NCI-H69 (cell line): Measurements from ENCODE around the gene USP40.

Source experiments
- DNase-seq: peaks from one replicate; lab custom pipeline; 2025; lab: John Stamatoyannopoulos, UW

The USP40 gene

DNA sequence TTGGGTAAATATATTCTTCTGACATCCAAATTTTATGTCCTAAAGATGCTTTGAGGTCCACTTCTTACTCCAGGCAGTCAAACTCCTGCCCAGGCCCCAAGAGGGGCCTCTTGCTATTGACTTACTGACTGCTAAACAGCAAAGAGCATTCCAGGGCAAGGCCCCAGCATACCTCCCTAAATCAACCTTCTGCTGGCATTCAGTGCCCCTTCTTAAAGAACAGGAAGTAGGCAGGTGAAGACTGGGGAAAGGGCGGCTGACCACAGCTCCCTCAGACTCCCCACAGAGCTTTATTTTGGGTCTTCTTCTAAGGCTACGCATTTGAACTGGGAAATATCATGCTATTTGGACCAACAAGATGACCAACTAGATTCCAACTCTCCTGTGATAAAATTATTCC, 68.9 kb downstream of the USP40 start:
- no peak for DNase-seq

DNA sequence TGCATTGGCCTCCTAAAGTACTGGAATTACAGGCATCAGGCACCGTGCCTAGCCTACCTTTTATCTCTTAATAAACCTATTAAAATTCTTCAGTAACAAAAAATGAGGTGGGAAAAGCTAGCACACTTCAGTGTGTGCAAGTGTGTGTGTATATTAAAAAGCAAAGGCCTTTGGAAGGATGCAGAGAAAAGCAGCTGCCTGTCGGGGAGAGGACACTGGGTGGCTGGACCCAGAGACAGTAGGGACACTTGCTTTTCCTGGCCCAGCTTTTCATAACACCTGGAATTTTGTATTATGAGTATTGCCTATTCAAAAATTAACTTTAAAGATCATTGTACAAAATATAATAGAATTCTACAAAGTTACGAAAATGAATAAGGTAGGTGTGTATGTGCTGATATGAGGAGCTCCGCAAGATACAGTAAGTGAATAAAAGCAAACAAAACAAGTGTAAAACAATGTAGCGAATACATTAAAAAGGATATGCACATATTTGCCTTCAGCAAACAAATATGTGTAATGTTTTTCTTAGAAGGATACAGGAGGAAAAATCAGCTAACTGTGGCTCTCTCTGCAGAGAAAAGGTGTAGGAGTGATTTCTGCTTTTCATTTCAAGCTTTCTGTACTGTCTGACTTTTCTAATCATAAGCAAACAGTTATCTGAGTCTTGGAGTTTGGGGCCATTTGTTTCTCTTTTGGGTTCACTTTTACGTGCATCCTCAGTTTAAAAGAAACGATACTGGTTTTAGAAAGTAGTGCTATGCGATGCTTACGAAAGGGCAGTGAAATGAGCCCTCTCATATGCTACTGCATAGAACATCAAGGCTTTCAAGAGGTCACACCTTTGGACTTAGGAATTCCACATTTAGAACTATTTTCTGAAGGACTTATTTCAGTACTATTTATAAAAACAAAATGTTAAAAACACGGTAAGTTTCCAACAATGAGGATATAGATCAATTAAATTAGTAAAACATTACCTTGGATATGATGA, 70.8 kb downstream of the USP40 start:
- DNase-seq, result no peak

DNA sequence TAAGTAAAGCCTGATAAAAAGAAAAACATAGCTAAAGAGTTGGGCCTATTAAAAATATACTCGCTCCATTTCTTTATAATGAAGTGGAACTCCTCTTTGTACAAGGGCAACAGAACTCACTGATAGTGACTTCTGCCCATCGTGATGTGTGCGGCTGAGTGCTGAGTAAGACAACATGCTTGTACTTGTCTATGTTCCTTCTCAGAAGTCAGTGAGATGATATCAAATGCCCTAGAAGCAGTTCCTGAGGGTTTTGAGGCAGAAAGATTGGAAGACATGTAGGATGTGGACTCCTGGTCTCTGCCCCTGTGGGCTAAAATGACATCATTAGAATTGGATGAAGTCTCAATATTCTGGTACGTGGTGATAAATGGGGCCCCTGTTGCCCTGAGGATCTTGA, 73.8 kb downstream of the USP40 start:
- DNase-seq, result no peak

DNA sequence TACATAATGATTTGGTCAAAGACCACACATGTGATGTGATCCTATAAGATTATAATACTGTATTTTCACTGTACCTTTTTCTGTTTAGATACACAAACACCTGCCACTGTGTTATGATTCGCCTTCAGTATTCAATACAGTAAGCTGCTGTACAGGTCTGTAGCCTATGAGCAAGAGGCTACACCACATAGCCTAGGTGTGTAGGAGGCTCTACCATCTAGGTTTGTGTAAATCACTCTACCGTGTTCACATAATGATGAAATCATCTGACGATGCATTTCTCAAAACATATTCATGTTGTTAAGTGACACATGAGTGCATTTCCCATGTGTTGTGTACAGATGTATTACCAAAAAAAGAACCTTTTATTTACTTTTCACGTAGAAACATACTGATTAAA, 74.5 kb downstream of the USP40 start:
- no peak for DNase-seq

DNA sequence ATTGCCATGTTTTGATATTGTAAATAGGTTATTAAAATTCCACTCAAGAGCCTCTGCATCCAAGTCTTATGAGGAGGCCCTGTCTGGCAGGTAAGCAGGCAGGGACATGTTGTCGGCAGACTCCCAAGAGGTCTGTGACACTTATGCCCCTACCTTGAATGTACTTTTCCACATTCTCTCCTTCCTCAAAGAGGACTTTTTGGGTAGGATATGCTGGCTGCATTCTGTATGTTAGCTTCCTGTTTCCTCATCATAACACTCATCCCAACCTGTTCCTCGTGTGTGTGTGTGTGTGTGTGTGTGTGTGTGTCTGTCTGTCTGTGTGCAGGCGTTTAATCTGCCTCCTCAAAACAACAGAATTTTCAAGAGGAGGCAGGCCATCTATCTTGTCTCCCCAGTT, 75.3 kb downstream of the USP40 start:
- DNase-seq, result no peak

DNA sequence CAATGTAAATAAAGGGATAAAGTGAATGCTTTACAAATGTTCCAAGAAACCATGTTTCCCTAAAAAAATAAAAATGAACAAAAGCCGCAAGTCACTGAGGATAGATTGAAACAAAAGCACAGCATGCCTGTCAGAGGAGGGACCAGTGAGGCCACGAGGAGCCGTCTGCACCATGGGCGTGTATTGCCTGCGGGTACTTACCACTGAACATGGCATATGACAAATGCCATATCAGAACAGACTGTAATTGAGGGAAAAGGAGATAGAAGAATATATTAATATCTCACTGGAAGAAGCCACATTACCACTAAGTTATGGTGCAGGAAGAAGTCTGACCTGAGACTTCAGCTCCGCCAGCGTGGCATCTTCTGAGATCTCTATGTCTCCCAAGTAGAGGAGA, 75.8 kb downstream of the USP40 start:
- DNase-seq, result no peak

DNA sequence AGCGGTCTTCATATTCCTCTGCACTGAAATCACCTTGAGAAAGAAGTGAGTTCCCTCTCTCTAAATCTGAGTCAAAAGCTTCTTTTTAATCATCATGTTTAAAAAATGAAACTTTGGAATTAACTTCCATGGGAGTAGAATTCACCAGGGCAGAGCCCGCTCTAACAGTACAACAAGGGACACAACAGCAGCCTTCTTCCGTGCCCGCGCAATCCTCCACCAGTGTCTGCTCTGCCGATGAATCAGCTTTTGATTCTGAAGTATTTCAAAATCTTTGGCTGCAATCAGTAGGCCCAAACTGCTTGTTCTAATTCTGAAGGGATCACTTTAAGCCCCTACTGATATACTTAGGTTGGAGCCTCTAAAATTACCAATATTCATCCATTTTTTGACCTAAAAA, 76.9 kb downstream of the USP40 start:
- no peak for DNase-seq

DNA sequence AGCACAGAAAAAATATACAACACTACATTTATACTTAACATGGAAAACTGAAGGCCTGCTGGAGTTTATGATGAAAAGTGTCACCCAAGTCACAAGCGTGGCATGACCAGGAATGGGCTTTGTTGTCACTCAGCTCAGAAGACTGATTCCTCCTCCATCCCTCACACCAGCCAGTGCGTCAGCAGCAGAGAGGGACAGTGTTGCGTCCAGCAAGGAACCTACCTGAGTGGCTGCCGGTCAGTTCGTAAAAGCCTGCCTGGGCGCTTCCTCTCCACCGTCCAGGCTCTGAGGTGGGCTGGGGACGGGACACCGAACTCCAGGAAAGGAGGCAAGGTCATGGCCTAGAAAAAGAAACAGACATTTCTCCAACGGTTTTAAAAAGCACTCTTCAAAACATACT, 77.4 kb downstream of the USP40 start:
- no peak for DNase-seq

DNA sequence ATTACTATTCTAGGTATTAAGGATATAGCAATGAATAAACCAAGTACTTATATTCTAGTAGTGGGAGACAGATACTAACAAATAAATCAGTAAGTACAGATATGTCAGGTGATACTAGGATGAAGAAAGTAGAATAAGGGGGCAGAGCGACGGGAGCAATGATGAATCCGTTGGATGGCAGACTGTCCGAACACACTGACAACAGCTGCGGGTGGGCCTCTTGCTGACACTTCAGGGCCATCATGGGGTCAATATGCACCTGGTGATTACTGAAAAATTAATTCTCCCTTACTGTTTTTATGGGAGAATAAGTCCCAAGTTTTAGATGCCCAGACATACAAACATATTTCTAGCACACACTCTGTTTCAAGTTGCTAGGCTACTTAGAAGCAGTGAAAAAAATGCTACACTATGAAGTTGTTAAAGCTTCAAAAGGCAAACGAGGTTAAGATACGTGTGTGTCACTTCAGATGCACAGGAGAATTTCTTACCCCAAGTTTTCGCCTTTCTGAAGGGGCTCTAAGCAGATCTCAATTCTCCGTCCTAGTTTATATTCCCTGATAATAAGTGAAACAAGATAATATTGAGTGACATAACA, 78.7 kb downstream of the USP40 start:
- DNase-seq, result no peak

DNA sequence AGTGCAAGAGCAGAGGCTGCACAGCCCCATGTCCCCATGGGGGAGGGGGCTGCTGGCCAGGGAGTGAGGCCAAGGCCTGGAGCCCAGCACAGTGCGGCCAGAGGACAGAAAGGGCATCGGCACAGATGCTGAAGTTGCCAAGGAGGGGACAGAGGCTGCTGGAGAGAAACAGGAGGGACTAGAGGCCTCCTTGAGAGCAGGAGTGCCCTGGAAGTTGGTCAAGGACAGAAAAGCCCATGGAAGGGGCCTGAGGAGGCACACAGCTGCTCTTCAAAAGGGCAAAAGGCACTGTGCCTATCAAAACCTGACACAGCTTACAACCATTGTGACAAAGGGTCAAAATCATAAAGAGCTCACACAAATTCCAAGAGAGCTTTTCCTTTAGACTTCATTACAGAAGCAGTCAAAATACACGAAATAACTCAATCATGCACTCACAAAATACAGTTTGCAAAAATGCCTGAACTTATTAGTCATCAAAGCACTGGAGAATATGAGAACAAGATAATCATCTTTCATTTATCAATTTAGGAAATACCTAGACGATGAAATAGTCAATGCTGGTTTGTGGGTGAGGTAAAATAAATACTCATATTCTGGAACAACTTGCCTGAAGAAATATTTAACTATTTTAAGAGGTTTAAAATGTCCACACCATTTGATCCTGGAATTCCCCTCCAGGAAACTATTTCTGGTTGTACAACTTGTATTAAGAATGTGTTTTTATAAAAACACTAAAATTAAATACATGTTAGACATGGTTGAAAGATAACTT, 79.6 kb downstream of the USP40 start:
- DNase-seq, result no peak

DNA sequence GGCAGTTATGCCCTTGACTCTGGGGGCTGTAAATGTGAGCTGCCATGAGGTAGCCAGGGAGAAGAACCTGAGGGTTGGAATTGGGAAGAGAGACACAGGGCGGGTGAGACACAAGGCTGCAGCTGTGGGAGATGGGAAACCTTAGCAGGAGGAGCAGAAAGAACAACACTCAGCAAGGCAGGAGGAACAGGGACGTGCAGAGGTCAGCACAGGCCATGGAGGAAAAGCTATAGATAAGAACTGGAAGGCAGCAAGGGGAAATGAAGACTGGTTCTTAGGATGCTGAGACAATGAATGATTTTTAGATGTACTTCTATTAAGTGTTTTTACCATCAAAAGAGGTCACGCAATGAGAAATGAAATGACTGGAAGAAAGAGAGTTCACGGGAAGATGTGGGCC, 80.2 kb downstream of the USP40 start:
- no peak for DNase-seq

DNA sequence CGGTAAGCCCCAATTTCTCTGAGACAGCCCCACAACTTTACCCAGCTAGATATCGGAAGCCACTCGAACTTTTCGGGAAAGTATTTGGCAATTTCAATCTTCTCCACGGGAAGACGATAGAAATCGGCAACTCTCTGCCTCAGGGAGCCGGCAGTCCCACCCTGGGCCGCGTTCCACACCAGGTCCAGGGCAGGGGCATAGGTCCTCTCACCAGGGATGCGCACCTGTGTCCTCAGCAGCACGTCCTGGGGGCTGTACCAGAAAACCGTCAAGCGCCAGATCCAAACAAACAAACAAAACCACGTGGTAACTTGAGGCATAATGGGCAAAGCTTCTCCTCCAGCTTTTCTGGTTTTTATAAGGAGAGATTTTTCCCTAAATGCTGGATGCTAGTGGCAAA, 80.9 kb downstream of the USP40 start:
- DNase-seq, result no peak

DNA sequence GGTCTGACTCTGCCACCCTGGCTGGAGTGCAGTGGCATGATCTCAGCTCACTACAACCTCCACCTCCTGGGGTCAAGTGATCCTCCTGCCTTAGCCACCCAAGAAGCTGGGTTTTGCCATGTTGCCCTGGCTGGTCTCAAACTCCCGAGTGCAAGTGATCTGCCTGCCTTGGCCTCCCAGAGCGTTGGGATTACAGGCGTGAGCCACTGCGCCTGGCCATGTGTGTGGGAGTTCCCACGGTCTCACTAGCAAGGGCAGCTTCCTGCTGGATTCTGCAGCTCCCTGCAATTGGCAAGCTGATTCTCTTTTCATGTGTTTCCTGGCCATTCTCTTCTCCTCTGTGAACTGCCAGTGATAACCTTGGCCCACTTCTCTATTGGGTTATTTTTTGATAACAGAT, 84.0 kb downstream of the USP40 start:
- no peak for DNase-seq

DNA sequence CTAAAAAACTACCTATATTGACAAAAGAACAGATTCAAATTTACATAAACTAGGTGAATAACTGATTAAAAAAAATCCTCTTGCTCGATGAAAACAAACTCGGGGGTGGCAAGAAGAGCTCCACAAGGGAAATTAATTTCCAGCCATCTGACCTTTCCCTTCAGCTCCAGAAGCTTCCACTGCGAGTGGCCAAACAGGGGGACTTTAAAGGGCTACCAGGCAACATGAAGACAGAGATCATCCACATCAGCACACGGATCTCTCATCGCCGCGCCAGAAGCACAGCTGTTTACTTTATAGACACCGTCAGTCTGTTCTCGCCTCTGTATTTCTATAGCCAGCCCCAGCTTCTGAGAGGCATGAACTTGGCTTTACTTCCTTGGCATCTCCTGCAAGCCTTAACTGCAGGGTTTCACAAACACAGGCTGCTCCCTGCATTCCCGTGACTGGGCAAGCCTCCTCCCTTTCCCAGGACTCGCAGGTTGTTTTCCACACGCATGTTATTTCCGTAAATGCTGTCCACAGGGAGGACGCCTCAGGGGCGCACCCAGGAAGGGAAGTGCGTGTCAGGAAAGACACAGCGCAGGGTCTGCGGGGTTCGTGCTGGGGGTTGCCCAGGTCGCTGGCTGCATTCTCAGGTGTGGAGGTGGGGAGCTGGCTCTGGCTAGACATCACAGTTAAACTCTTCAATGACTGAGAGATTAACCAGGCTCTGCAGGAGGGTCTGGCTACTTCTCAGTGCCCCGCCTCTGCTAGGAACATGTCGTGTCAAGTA, 85.0 kb downstream of the USP40 start:
- peak; percentile 14 for DNase-seq

DNA sequence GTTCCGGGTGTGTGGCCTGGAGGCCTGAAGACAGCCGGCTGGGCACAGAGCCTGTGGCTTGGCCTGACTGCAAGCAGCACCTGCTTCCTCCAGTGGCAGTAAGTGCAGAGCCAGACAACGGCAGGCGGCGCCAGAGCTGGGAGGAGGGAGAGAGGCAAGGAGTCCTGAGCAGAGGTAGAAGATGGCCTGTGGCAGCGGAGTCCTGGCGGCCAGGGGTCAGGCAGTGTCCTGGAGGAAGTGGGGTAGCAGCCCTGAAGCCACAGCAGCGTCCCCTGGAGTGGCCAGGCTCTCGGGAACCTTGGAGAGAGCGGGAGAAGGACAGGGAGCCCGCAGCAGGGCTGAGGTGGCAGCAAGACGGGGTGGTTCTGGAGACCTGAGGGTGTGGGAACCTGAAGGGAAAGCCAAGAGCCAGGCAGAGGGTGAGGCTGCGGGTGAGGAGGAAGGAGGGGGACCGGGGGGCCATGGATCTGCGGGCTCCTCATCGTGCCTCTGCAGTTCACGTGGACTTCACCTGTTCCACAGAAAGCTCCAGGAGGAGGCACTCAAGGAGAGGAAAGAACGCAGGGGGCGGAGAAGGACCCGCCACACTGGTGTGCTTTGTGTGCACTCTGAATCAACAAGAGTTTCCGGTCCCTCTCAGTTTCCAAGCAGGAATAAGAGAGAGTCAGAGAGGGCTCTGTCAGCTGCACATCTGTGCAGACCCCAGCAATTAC, 85.9 kb downstream of the USP40 start:
- DNase-seq, result peak; percentile 83

DNA sequence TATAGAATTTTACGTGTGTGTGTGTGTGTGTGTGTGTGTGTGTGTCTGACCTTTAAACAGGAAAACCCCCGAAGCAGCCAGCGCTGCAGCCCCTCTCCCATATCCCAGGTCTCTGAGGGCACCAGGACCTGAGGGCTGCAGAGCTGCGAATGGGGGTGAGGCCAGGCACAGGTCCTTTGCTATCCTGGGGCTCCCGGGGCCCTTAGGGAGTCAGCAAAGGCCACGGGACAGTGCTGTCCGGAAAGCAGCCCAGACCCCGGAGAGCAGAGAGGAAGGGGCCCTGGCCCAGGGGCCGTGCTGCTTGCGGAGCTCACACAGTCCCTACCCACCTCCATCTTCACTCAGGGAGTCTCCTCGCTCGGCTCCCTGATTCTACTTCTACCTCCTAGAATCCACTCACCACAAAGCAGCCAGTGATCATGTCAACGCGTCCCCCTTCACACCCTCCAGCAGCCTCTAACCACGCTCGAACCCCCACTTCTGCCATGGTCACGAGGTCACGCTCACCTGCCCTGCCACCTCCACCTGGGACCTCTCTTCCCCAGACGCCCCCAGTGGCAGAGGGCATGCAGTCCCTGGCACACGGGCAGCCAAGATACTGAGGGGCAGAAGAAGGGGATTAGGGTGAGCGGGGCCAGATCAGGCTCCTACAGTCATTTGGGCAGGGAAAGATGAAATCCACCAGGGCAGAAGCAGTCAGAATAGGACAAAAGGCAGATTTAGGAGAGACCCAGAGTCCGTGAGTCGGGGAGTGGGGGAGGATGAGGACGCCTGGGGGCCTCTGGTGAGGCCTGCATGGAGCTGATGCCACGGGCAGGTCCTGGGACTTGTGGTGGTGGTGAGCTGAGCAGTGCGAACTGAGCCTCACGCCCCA, 86.7 kb downstream of the USP40 start:
- DNase-seq, result no peak

DNA sequence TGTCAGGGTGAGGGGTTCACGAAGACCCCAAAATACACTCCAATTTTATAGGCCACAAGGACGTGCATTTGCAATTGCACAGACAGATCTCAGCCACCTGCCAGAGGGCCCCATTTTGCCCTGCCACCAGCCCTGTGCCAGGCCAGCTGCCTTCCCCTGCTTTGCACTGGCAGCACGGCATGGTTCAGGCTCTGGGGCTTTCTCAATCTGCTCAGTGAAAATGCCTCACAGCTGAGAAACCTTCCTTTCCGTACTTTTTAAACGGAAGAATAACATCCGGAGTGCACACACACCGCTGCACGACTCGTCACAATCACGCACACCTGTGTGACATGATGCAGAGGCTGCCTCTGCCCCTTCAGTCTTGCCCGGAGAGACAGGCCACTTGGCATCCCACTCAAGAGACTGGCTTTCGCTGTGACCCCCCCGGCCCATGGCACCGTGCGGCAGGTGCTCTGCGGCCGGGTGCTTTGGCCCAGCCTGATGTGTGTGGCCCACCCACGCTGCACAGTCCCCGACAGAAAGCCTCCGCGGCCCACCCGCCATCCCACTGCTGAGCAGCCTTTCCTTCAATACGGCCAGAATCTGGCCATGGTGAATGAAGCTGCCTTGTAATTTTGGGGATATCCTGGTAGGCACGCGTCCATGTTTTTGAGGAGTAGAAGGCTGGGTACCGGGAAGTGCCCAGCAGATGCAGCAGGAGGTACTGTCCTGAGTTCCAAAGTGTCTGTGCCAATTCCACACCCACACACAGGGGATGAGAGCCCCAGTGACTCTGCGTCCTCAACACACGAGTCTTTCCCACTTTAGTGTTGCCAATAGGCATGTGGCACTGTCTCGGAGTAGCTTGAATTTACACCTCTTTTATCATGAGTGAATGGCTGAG, 88.8 kb downstream of the USP40 start:
- no peak for DNase-seq

DNA sequence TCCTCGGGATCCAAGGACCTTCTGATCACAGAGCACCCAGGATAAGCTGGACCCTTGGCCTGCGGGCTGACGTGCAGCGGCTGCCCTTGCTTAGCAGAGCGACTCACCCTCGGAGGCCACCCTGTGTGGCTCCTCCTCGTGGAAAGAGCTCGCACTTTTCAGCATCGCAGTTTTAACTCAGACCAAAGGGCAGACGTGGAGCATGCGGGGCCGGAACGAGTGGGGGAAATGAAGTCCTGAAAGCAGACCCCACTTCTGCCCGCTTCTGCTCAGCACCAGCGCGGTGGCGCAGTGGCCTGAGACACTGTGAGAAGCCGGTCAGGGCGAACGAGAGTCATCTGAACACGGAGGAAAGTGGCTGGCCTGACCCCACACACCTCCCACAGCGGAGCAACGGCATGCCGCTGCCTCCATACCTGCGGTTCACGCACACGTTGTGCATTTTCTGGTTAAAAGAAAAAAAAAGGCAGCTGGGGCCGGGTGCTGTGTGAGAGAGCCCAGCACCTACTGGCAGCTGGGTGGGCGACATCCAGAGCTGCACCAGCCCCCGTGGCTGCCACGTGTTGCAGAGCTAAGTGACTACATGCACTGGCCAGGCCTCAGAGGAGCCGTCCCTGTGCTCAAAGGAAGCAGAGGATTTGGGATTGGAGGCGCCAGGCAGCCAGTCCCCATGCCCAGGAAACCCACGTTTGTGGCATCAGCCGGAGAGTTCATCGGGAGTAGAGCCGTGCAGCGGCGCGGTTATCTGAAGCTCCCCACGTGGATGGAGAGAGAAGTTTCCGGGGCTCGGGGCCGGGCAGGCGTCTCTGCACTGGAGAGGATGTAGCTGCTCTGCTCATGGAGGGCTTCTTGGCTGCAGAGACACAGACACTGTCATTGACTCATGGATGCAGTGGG, 89.7 kb downstream of the USP40 start:
- no peak for DNase-seq
